Measurements from ENCODE around the gene DOCK8.
A peak's percentile ranks its signal among the peaks of the same experiment; 100 is the strongest.
"Not testable (repeated sequence)": the region's sequence is repeated elsewhere in the genome, so short reads cannot be mapped to it uniquely, and the experiment has no call there.

DOCK8 gene

DNA sequence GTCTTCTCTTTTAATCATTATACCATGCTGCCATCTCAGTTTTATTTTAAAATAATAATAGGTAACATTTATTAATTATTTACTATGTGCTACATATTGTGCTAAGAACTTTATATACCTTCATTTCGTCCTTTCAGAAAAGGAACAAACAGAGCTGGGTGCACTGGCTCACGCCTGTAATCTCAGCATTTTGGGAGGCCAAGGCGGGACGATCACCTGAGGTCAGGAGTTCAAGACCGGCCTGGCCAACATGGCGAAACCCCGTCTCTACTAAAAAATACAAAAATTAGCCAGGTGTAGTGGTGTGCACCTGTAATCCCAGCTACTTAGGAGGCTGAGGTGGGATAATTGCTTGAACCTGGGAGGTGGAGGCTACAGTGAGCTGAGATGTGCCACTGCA lies 4.4 kb downstream of the DOCK8 start:
- H3K27me3 Mint-ChIP-seq (ENCODE audit: low read depth); H3K27ac Mint-ChIP-seq: not testable (repeated sequence)

DNA sequence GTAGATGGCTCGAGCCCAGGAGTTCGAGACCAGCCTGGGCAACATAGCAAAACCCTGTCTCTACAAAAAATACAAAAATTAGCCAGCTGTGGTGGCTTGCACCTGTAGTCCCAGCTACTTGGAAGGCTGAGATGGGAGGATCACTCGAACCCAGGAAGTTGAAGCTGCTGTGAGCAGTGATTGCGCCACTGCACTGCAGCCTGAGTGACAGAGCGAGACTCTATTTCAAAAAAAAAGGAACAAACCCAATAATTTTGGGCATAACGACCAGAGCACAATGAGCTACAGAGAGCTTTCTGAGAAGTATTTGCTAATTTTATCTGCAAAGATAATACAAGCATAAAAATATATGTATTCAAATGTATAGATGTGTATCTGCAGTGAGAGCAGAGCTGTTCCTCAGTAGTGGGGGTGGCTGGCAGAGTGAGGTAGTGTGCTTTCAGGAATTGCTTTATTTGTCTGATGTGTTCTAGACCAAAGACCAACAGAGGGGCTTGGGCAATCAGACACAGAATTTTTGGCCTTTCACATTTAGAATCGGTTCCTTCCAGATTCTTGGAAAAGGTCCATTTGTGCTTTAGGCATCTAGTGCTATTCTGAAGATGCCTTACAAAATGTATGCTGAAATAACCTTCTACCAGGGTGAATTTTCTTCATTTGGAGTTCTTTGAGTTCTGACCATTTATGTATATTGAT lies 5.2 kb downstream of the DOCK8 start:
- H3K9me3 Mint-ChIP-seq: no peaks in the 10 kb centered on the region
- no peak overlapping the region for H3K4me3 Mint-ChIP-seq
- H3K4me1 Mint-ChIP-seq (ENCODE audit: low read depth): peaks cover 55% of the 10 kb centered on the region
- no peaks in the 10 kb centered on the region for H3K27me3 Mint-ChIP-seq (ENCODE audit: low read depth)
- peaks cover 17% of the 10 kb centered on the region for H3K36me3 Mint-ChIP-seq (ENCODE audit: low read depth)
- H3K27ac Mint-ChIP-seq: peak overlapping the region; percentile 56

More for the DNA sequence above, 4.4 kb downstream of the DOCK8 start:
- H3K4me3 Mint-ChIP-seq, H3K9me3 Mint-ChIP-seq: not testable (repeated sequence)
- H3K36me3 Mint-ChIP-seq (ENCODE audit: low read depth): peaks cover 15% of the 10 kb centered on the region
- peaks cover 51% of the 10 kb centered on the region for H3K4me1 Mint-ChIP-seq (ENCODE audit: low read depth)

DNA sequence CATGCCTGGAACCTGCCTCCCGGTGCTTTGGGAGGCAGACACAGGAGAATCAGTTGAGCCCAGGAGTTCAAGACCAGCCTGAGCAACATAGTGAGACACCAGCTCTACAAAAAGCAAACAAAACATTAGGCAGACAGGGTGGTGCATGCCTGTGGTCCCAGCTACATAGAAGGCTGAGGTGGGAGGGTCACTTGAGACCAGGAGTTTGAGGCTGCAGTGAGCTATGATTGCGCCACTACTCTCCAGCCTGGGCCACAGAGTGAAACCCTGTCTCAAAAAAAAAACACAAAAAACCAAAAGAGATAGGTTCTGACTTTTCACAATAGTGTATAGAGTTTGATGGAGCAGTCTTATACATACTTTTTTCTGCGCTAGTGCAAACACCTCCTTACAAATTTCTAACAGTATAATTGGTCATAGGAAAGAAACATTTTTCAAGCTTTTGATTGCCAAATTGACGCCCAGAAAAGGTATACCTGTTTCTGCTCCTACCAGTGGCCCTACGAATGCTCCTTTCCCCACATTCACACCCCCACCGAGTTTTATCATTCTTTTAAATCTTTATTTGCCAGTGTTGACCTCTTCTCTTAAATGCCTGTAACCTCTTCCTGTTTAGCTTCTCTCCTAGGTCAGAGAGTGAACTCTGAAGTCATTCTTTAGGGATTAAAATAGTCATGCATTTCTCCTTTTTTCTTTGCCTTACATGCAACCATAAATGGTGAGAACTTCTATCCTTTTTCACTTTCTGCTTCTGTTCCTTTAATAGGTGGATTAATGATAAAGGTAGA lies 7.5 kb downstream of the DOCK8 start:
- Mint-ChIP-seq H3K27ac (peak overlapping the region; percentile 81), H3K4me1 (ENCODE audit: low read depth) (peaks cover 40% of the 10 kb centered on the region), H3K9me3 (no peaks in the 10 kb centered on the region), H3K36me3 (ENCODE audit: low read depth) (peaks cover 11% of the 10 kb centered on the region), H3K4me3 (peak overlapping the region; percentile 55), H3K27me3 (ENCODE audit: low read depth) (no peaks in the 10 kb centered on the region)

DNA sequence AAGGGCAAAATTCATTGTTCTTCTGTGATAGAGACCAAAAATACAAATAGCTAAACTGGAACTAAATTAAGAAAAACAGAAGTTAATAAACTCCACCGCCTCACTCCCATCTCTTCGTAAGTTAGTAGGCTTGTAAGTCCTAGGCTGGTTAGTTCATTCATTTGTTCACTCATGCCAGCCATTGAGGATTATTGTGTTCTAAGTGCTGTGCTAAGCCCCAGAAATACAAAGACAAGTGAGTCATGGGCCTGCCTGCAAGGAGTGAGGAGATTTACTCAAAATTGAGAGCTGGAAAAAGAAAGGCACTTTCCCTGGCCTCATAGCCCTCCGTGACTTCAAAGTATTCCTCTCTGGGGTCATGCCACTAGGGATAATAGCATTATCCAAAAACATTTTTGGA lies 8.5 kb downstream of the DOCK8 start:
- Mint-ChIP-seq H3K27ac (peak overlapping the region; percentile 81), H3K4me3 (peak overlapping the region; percentile 55), H3K9me3 (peaks cover 5% of the 10 kb centered on the region), H3K36me3 (ENCODE audit: low read depth) (peaks cover 16% of the 10 kb centered on the region), H3K4me1 (ENCODE audit: low read depth) (peaks cover 40% of the 10 kb centered on the region), H3K27me3 (ENCODE audit: low read depth) (no peaks in the 10 kb centered on the region)

DNA sequence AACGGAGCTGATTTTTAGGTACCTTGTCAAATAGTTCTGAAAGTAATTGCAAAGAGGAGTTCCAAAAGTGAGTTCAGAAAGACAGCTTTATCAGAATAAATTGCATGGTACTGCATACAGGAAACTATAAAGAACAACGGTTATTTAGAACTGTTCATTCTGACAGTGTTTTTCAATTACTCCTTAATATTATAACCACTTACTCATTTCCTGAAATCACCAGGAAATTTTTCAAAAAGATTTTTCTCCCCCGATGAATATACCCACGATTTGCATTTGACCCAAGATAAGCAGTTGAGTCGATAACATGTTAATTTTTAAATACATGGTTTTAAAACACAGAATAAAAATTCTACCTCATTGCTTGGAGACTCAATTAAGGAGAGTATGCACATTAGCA lies 9.4 kb downstream of the DOCK8 start:
- Mint-ChIP-seq H3K27me3 (ENCODE audit: low read depth) (no peaks in the 10 kb centered on the region), H3K36me3 (ENCODE audit: low read depth) (peaks cover 19% of the 10 kb centered on the region), H3K27ac (no peak overlapping the region), H3K4me1 (ENCODE audit: low read depth) (peaks cover 37% of the 10 kb centered on the region), H3K4me3 (peak overlapping the region; percentile 19), H3K9me3 (peaks cover 7% of the 10 kb centered on the region)

DNA sequence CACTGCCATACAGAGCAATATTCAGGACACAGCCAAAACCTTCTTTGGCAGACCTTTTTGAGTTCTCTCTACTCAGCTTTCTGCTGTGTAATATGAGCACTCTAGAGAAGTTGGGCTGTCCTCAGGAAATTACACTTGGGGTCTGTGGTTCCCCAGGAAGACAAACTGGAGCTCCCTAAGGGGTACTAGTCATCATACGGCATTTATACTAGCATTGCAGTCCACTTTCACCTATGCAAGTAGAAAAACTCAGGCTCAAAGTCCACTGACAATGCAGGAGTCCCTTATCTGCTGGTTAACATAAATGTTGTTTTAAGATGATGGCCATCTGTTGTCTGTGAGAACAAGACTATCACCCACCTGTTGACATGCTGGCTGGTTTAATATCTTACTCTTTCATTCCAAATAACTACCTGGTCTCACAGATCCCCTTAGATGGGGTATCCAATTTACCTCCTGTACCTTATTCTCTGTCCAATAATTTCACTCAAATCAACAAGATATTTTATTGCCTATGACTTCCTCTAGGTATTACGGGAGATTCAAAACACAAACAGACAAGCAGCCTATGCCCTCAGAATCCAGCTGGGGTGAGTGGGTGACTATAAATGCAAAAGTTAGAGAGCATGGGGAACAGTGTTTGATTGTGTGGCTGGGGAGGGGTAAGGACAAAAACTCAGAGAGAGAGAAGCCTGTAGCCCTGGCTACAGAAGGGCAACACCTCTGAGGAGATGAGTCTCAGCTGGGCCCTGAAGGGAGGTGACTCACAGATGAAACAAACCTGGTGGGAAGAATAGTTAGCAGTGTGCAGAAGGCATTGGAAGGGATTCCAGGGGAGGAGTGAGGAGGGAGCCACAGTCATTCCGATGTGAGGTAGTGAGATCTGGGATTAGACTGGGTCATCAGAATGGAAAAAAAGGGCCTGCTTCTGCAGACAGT lies 10.2 kb downstream of the DOCK8 start:
- peaks cover 36% of the 10 kb centered on the region for H3K4me1 Mint-ChIP-seq (ENCODE audit: low read depth)
- H3K27ac Mint-ChIP-seq: no peak overlapping the region
- peaks cover 21% of the 10 kb centered on the region for H3K36me3 Mint-ChIP-seq (ENCODE audit: low read depth)
- no peaks in the 10 kb centered on the region for H3K27me3 Mint-ChIP-seq (ENCODE audit: low read depth)
- H3K9me3 Mint-ChIP-seq: peaks cover 13% of the 10 kb centered on the region
- peak overlapping the region; percentile 19 for H3K4me3 Mint-ChIP-seq

DNA sequence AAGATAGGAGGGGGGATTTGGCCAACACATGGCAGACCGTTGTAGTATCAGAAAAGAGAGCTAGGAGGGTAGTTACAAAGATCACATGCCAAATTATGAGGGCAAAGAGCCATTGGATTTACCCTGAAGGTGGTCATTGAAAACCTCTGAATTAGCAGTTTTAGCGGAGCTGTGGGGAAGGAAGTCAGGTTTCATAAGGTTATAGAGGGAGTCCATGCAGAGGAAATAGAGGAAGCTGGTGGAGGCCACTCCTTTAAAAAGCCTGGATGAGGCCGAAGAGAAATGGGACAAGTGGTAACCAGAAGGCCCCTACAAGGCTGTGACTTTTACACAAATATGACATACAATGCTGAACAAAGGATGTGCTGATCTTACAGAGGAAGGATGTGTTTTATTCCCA lies 13.2 kb downstream of the DOCK8 start:
- Mint-ChIP-seq H3K4me3 (no peak overlapping the region), H3K36me3 (ENCODE audit: low read depth) (peaks cover 23% of the 10 kb centered on the region), H3K27ac (no peak overlapping the region), H3K4me1 (ENCODE audit: low read depth) (peaks cover 21% of the 10 kb centered on the region), H3K27me3 (ENCODE audit: low read depth) (no peaks in the 10 kb centered on the region), H3K9me3 (peaks cover 13% of the 10 kb centered on the region)

DNA sequence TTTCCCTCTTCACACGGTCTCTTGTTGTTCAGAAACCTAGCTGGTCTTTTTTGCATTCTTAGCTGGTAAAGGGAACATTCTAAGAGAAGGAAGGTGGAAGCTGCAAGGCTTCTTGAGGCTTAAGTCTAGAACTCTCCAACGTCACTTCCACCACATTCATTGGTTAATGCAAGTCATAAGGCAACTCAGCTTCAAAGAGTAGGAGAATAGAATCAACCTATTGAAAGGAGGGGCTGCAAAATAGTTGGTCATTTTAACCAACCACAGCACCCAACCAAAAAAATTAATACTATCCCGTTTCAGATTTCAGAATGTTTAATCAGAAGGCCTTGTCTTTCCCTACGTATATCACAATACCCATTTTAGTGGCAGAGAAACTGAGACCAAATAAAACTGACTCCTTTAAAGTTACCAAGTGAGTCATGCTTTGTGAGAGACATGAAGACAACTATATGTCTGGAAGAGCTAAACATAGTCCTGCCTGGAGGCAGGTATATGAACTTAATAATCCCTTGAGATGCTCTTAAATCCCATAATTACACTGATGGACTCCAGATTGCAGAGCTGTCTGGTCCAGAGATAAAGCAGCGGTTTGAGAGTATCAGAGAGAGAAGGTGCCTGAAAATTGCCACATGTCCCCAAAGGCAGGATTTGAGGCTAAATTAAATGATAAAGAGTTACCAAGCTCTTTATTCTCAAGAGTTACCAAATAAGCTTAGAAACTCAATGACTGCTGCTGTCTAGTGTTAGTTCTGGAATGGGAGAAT lies 14.4 kb downstream of the DOCK8 start:
- Mint-ChIP-seq H3K27ac (no peak overlapping the region), H3K36me3 (ENCODE audit: low read depth) (peaks cover 20% of the 10 kb centered on the region), H3K4me3 (no peak overlapping the region), H3K4me1 (ENCODE audit: low read depth) (peaks cover 14% of the 10 kb centered on the region), H3K27me3 (ENCODE audit: low read depth) (no peaks in the 10 kb centered on the region), H3K9me3 (peaks cover 17% of the 10 kb centered on the region)

DNA sequence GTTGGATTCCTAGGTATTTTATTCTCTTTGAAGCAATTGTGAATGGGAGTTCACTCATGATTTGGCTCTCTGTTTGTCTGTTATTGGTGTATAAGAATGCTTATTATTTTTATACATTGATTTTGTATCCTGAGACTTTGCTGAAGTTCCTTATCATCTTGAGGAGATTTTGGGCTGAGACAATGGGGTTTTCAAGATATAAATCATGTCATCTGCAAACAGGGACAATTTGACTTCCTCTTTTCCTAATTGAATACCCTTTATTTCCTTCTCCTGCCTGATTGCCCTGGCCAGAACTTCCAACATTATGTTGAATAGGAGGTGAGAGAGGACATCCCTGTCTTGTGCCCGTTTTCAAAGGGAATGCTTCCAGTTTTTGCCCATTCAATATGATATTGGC lies 17.0 kb downstream of the DOCK8 start:
- Mint-ChIP-seq H3K4me1 (ENCODE audit: low read depth) (peaks cover 14% of the 10 kb centered on the region), H3K9me3 (peaks cover 28% of the 10 kb centered on the region), H3K36me3 (ENCODE audit: low read depth) (peaks cover 31% of the 10 kb centered on the region)
- not testable (repeated sequence) for H3K4me3 Mint-ChIP-seq; H3K27me3 Mint-ChIP-seq (ENCODE audit: low read depth); H3K27ac Mint-ChIP-seq

DNA sequence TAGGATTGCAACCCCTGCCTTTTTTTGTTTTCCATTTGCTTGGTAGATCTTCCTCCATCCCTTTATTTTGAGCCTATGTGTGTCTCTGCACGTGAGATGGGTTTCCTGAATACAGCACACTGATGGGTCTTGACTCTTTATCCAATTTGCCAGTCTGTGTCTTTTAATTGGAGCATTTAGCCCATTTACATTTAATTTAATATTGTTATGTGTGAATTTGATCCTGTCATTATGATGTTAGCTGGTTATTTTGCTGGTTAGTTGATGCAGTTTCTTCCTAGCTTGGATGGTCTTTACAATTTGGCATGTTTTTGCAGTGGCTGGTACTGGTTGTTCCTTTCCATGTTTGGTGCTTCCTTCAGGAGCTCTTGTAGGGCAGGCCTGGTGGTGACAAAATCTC lies 19.0 kb downstream of the DOCK8 start:
- peaks cover 36% of the 10 kb centered on the region for H3K36me3 Mint-ChIP-seq (ENCODE audit: low read depth)
- peaks cover 22% of the 10 kb centered on the region for H3K9me3 Mint-ChIP-seq
- not testable (repeated sequence) for H3K4me3 Mint-ChIP-seq; H3K27ac Mint-ChIP-seq; H3K27me3 Mint-ChIP-seq (ENCODE audit: low read depth)
- peaks cover 26% of the 10 kb centered on the region for H3K4me1 Mint-ChIP-seq (ENCODE audit: low read depth)

DNA sequence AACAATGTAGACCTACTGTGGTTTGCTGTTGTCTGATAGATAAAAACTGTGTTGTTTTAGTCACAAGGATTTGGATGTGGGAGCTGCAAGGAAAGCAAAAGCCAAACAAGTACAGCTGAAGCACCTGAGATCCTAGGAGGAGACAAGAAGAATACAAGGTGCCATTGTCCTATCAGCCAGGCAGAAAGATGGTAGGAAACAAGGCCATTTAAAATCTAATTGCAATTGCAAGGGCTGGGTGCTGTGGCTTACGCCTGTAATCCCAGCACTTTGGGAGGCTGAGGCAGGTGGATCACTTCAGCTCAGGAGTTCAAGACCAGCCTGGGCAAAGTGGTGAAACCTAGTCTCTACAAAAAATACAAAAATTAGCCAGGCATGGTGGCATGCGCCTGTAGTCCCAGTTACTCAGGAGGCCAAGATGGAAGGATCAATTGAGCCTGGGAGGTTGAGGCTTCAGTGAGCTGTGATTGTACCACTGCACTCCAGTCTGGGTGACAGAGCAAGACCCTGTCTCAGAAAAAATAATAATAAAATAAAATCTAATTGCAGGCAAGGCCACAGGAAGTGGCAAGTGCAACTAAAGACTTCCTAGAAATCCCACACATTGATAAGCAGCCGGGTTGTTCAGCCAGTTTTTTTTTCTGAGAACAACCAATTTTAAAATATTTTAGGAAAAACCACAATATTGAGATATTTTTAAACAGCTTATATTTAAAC lies 22.6 kb downstream of the DOCK8 start:
- Mint-ChIP-seq H3K27me3 (ENCODE audit: low read depth) (no peaks in the 10 kb centered on the region), H3K9me3 (peaks cover 15% of the 10 kb centered on the region), H3K36me3 (ENCODE audit: low read depth) (peaks cover 41% of the 10 kb centered on the region), H3K4me3 (no peak overlapping the region), H3K27ac (peak overlapping the region; percentile 14), H3K4me1 (ENCODE audit: low read depth) (peaks cover 42% of the 10 kb centered on the region)

DNA sequence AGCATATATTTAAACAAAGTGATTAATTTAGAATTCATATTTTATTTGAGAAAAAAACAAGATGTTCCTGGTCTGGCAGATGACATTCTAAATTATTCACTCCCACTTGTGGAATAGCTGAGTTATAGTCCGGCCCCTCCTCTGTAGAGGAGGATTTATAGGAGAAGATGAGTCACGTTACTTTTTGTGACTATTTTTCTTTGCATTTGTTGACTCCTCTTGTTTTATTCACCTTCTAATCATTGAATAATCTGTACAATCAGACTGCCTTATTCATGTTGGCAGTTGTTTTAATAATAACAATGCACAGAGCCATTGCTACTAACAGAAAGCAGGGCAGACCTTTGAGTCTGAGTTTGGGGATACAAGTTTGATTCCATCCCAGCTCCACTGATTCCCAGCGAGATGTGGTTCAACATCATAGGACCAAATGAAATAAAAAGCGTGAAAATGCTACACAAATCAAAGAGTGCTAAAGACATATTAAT lies 23.2 kb downstream of the DOCK8 start:
- Mint-ChIP-seq H3K4me3 (peak overlapping the region; percentile 50), H3K27ac (peak overlapping the region; percentile 59), H3K9me3 (peaks cover 15% of the 10 kb centered on the region), H3K27me3 (ENCODE audit: low read depth) (no peaks in the 10 kb centered on the region), H3K36me3 (ENCODE audit: low read depth) (peaks cover 40% of the 10 kb centered on the region), H3K4me1 (ENCODE audit: low read depth) (peaks cover 44% of the 10 kb centered on the region)

DNA sequence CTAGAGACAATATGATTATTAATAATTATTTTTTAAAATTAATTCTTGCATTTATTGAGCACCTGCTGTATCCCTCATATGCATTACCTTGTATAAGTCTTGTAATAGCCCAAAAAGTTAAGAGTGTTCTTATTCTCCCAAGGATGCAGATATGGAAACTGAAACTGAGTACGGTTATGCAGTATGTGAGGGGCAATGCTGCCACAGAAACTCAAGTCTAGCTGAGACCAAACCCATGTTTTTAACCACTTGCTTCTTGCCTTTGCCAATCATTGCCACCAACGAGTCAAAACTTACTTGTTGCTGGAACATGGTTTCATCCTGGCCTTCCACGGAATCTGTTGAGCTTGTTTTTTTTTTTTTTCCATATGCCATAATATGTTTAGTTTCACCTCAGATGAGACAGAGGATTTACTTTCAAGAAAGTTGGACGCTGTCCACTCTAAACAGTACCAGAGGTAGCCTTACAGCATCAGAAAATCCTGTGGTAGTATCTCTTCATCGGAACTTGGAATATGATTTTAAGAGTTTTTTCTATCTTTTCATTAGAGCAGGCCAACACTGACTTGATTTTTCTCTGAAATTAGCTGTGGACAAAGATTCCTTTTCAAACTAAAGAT lies 27.9 kb downstream of the DOCK8 start:
- Mint-ChIP-seq H3K9me3 (no peaks in the 10 kb centered on the region), H3K27me3 (ENCODE audit: low read depth) (no peaks in the 10 kb centered on the region), H3K27ac (peak overlapping the region; percentile 62), H3K36me3 (ENCODE audit: low read depth) (peaks cover 28% of the 10 kb centered on the region), H3K4me1 (ENCODE audit: low read depth) (peaks cover 39% of the 10 kb centered on the region), H3K4me3 (peak overlapping the region; percentile 29)

Data from T-helper 1 cell treated with Interleukin-12 subunit alpha and Interleukin-12 subunit beta and Interleukin-4 antibody, amounts not matched to agents 30 μg/mL and 1 μg/mL, for 36 hours (primary cell).